ENCODE measurements around the gene FBXO36.
"Not testable (repeated sequence)": the region's sequence is repeated elsewhere in the genome, so short reads cannot be mapped to it uniquely, and the experiment has no call there.

FBXO36 gene

GRCh38 chr2:229956491-229956890 lies 34.2 kb downstream of the FBXO36 start:
- no peak for DNase-seq (ENCODE audit: low read depth in 1 of 2, low spot score in 1 of 2)

GRCh38 chr2:229963596-229963995 lies 41.3 kb downstream of the FBXO36 start:
- DNase-seq (ENCODE audit: low read depth in 1 of 2, low spot score in 1 of 2): not testable (repeated sequence)

DNA sequence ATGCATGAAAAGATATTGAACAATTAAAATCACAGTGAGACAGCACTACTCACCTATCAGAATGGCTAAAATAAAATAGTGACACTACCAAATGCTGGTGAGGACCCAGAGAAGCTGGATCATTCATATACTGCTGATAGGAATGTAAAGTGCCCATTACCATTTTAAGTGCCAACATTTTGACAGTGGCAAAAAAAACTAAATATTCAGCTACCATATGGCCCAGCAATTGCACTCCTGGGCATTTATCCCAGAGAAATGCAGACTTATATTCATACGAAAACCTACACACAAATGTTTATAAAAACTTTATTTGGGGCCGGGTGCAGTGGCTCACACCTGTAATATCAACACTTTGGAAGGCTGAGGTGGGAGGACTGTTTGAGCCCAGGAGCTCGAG lies 47.6 kb downstream of the FBXO36 start:
- no peak for DNase-seq (ENCODE audit: low read depth in 1 of 2, low spot score in 1 of 2)

DNA sequence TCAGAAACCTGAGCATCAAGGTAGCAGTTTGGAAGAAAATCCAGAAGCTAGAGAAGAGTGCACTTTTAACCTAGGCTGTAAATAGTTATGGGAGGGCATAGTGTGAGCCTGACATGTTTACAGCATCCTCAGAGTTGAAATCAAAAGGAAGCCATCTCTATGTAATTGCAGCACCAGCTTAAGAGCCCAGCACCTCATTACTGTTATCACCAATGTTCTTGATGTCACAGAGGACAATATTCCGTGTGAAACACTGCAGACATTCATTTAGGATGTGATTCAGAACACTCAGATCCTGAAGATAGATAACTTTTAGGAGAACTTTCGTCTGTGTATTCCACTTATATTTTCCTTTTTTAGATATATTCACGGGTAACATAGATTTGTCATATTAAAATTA lies 48.1 kb downstream of the FBXO36 start:
- no peak for DNase-seq (ENCODE audit: low read depth in 1 of 2, low spot score in 1 of 2)

DNA sequence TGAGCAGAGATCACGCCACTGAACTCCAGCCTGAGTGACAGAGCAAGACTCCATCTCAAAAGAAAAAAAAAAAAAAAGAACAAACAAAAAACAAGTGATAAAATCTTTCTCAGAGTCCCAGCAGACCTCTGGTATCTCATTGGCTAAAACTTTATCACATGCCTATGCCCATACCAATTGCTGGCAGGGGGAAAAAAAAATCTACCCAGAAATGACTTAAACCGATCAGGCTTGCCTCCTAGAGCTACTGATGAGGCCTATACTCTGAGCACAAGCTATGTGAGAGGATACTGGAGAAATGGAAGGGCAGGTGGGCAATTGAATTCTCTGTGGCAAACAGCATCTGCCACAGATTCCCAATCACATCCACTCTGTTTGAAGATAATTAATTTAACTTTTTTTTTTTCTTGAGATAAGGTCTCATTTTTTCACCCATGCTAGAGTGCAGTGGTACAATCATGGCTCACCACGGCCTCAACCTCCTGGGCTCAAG lies 49.0 kb downstream of the FBXO36 start:
- DNase-seq (ENCODE audit: low read depth in 1 of 2, low spot score in 1 of 2): no peak

DNA sequence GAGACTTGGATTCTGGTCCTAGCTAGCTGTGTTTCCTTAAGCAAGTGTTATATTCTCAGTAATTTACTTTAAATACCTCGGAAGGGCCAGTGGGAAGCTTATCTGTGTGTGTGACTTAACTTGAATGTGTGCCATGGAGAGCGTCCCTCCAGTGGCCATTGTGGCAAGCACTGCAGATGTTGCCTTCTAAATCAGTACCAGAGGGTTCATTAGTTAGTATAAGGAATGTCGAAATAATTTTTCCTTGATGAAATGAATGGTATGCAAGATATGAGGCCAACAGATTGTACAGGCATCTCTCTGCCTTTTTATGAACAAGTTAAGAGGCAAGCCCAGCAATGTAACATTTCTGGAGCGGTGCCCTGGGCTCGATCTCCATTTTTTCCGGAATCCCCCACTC lies 52.0 kb downstream of the FBXO36 start:
- no peak for DNase-seq (ENCODE audit: low read depth in 1 of 2, low spot score in 1 of 2)

DNA sequence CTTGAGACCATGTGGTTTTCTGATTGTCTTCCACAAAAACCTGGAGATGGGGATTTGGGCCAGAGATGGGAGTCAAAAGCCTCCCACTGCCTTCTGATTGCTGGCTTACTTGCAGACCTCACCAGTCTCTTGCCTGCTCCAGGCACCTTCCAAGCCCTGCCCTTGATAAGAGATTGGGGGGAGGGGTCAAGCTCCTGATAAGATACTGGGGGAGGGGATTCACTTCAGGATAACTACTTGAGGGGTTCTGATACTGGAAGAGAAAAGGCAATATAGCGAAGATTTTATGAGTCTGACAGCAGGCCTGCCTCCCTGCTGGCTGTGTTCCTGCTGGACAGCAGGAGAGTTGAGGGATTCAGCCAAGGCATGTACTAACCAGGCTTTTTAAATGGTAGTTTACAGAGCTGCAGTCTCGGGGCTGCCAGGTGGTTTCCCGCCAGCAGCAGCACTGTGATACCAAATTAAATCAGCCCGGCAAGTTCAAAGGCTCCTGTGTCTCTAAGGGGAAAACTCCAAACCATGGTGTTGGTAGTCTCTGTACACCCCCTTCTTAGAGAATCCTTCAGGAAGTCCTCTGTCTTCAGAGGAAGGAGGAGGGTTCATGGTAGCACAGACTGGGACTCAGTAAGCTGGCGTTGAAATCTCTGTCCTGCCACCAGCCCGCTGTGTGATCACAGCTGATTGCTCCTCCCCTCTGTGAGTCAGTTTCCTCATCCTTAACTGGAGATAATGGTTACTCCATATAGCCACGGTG lies 58.3 kb downstream of the FBXO36 start:
- no peak for DNase-seq (ENCODE audit: low read depth in 1 of 2, low spot score in 1 of 2)

- no peak for DNase-seq (ENCODE audit: low read depth in 1 of 2, low spot score in 1 of 2)
Observed at GRCh38 chr2:229993236-229993635, 70.9 kb downstream of the FBXO36 start.

DNA sequence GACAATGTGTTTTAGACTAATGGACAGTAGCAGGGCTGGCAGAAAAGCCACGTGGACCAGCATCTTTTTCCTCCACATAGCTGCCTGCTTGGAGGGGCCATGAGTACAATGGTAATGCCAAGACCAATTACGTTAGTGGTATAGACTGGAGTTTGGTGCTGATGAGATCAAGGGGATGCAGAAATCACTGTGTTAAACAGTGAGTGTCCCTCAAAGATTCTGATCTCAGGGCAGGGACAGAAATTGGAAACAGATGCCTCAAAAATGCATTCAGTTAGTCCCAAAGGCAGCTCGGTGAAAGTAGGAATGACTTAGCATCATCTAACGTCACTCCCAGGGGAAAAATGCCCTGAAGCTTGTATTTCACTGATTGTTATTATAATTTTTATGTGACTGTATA lies 74.0 kb downstream of the FBXO36 start:
- DNase-seq (ENCODE audit: low read depth in 1 of 2, low spot score in 1 of 2): no peak

- DNase-seq (ENCODE audit: low read depth in 1 of 2, low spot score in 1 of 2): no peak
Observed at GRCh38 chr2:229997565-229997964, 75.3 kb downstream of the FBXO36 start.

- DNase-seq (ENCODE audit: low read depth in 1 of 2, low spot score in 1 of 2): no peak
Observed at GRCh38 chr2:230000118-230000841, 78.0 kb downstream of the FBXO36 start.

GRCh38 chr2:230007931-230008707 lies 85.8 kb downstream of the FBXO36 start:
- DNase-seq (ENCODE audit: low read depth in 1 of 2, low spot score in 1 of 2): peak; percentile 63 to 76

DNA sequence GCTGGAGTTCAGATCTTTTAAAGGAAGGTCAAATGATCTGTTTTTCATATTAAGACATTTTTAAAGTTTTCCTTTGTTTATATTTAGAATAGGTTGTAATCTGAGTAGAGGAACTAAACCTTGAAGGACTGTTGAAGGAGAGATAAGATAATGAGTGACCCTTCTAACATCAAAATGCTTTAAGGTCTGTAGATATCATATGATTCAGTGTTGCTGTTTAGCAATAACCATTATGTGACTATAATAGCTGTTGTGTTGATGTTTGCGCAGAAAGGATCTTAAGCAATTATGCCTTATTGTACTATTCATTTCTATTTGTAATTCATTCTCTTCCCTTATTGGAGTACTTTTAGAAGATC lies 86.4 kb downstream of the FBXO36 start:
- no peak for DNase-seq (ENCODE audit: low read depth in 1 of 2, low spot score in 1 of 2)

DNA sequence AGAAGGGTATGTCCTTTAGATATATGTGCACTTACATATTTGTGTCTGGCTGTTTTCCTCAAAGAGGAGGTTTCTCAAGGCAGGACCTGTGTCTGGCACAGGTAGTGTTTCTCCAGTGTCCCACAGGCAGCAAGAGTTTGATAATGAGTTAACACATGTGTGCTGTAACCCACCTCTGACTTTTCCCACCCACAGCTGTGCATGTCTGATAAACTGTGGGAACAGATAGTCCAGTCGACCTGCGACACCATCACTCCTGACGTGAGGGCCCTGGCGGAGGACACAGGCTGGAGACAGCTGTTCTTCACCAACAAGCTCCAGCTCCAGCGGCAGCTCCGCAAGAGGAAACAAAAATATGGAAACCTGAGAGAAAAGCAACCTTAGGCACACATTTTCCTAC lies 88.2 kb downstream of the FBXO36 start:
- no peak for DNase-seq (ENCODE audit: low read depth in 1 of 2, low spot score in 1 of 2)

DNA sequence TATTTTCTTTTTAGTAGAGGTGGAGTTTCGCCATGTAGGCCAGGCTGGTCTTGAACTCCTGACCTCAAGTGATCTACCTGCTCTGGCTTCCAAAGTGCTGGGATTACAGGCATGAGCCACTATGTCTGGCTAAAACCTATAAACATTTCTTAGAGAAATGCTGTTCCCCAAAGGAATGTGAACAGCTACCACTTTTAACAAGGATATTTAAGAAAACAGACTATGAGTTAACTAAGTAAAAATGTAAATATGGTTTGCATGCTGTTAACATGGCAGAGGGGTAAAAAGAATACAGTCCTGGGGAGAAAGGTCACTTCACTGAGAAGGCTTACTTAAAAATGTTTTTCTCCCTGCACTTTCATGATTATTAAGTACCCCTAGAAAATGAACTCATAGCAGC lies 89.3 kb downstream of the FBXO36 start:
- DNase-seq (ENCODE audit: low read depth in 1 of 2, low spot score in 1 of 2): no peak

DNA sequence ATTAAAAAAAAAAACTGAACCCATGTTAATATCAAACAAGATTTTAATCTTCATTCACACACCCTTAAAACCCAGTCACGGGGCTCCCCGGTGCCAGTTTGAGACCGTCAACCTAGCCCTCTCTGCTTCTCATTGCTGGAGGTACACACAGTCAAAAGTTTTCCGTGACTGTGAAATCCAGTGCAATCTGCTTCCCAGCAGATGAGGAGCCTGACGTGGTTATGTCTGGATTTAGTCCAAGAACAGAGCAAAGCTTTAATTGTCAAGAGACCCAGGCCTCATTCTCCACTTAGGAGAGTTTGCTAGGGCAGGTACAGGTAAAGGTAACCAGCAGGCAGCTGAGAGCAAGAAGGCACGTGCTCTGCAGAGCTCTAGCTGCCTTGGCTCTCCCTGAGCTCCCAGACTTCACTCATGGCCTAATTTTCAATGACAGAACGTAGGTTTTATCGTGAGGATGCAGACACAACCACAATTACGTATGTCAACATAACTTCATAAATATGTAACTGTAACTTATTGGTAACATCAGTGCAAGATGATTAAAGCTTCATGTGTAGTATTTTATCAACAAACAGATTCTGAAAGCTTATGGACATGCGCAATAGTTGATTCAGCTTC lies 90.1 kb downstream of the FBXO36 start:
- DNase-seq (ENCODE audit: low read depth in 1 of 2, low spot score in 1 of 2): no peak

- no peak for DNase-seq (ENCODE audit: low read depth in 1 of 2, low spot score in 1 of 2)
Observed at GRCh38 chr2:230016844-230017243, 94.5 kb downstream of the FBXO36 start.

GRCh38 chr2:230018153-230018552 lies 95.8 kb downstream of the FBXO36 start:
- no peak for DNase-seq (ENCODE audit: low read depth in 1 of 2, low spot score in 1 of 2)

DNA sequence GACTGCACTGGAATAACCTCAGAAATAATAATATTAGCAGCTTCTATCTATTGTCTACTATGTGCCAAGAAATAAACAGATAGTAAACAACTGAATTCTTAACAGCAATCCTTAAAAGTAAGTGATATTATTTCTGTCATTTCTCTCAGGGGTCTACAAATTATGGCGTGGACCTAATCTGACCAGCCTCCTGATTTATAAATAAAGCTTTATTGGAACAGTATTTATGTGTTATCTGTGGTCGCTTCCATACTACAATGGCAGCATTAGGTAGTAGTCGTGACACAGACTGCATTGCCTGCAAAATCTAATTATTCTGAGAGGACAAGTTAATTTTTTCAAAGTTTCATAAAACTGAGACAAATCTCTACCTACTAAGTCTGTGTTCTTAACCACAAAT lies 97.4 kb downstream of the FBXO36 start:
- DNase-seq (ENCODE audit: low read depth in 1 of 2, low spot score in 1 of 2): no peak

DNA sequence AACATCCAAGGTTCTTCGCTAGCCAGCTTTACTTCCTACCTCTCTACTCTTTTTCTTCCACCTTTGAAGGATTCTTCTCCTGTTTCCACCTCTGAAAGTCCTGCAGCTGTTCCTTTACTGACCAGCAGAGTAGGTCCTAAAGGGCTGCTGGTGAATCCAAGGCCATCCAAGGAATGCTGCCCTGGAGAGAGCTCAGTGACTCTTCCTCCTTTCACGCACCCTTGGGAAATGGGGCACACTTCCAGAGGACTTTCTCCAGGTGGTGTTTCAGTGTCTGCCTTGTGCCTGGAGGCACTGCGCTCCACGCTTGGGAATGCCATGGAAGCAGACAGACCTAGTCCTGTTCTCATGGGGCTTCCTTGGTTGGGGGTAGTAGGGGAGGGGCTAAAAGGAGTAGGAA lies 101.0 kb downstream of the FBXO36 start:
- DNase-seq (ENCODE audit: low read depth in 1 of 2, low spot score in 1 of 2): no peak

- no peak for DNase-seq (ENCODE audit: low read depth in 1 of 2, low spot score in 1 of 2)
Observed at GRCh38 chr2:230042195-230042594, 119.9 kb downstream of the FBXO36 start.

All from stimulated activated CD4-positive, alpha-beta T cell treated with anti-CD3 and anti-CD28 coated beads, Interleukin-15, amount 100 ng/mL, for 1 hour (primary cell).